ENCODE measurements around the gene KAT6B.

DNA sequence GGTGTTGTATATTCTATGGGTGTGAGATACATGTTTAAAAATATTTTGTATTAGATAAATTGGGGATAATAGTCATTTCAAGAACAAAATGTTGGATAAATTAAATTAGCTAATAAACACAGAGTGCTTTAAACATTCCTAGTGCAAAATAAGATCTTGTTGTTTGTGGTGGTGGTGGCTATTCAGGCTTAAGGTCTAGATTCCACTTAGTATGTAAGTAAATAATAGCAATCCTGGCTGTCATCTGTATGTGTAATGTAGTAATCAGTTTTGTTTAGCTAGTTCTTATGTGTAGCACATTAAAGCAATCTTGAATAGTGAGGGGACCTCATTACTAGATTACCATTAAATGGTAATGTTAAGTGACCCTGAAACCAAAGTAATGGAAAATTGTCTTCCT is 48.7 kb downstream of the KAT6B start:
- TF ChIP-seq EZH2phosphoT487 (IDR thresholded peaks at IDR 0.05; ENCODE audit: insufficient read depth, low read depth) (no peak), EZH2 (IDR thresholded peaks at IDR 0.05; ENCODE audit: insufficient read depth, poor library complexity, severe bottlenecking) (no peak)
